Tibial nerve (tissue), 3 donors: ENCODE measurements around the gene UBE2G2.

Experiments used
- CTCF ChIP-seq, 5 experiments: fragments of 200-600 bp in 3 of 5; fragments of 450-650 bp in 2 of 5; sonication (generic) in 3 of 5; IDR thresholded peaks; one replicate each; pipeline ENCODE4 v1.5.1; 2016 to 2019; ENCODE audit warnings: antibody characterized with exemption in 5 of 5, mild to moderate bottlenecking in 3 of 5, moderate library complexity in 2 of 5
- POLR2A ChIP-seq, 2 donors: fragments of 450-650 bp; IDR thresholded peaks; one replicate each; pipeline ENCODE4 v1.6.1; 2017; ENCODE audit warnings: antibody characterized with exemption in 2 of 2, mild to moderate bottlenecking in 2 of 2, moderate library complexity in 2 of 2

GRCh38 chr21:44818640-44819011, 17.0 kb upstream of the UBE2G2 start:
- TF ChIP-seq POLR2A (IDR thresholded peaks at IDR 0.05): no peak
- no peak for TF ChIP-seq CTCF (IDR thresholded peaks at IDR 0.05)
